Right atrium auricular region (tissue), 2 donors: ENCODE results near the gene PAX8. TPM values are rescaled to one million over a fixed set of nuclear protein-coding genes. Genes with fewer than 3 reads are reported as not detected.
A peak's percentile ranks its signal among the peaks of the same experiment; 100 is the strongest.

ENCODE experiments used
- DNase-seq: peaks from one replicate; pipeline ENCODE4 v3.0.0-alpha.2; 2019; ENCODE audit warnings: low spot score
- H3K27ac ChIP-seq, 2 donors: fragments of 200-600 bp; sonication (generic); 1 replicate in 1 of 2; 2 replicates in 1 of 2; pipeline ENCODE4 v1.5.1; 2016 to 2019
- H3K27me3 ChIP-seq, 2 donors: fragments of 200-600 bp; sonication (generic); one replicate each; pipeline versions ENCODE4 v1.5.1 to v1.6.0; 2017 to 2019
- H3K36me3 ChIP-seq: fragments of 200-600 bp; sonication (generic); one replicate; pipeline ENCODE4 v1.5.1; 2016
- H3K4me1 ChIP-seq, 2 donors: fragments of 200-600 bp; sonication (generic); one replicate each; pipeline versions ENCODE4 v1.5.1 to v1.6.0; 2017 to 2019
- H3K4me3 ChIP-seq, 2 donors: fragments of 200-600 bp; sonication (generic); 1 replicate in 1 of 2; 2 replicates in 1 of 2; pipeline ENCODE4 v1.5.1; 2017 to 2019; ENCODE audit warnings: mild to moderate bottlenecking in 1 of 2, moderate library complexity in 1 of 2
- H3K9me3 ChIP-seq, 2 donors: fragments of 200-600 bp; sonication (generic); one replicate each; pipeline ENCODE4 v1.5.1; 2019
- CTCF ChIP-seq, 2 donors: fragments of 200-600 bp; sonication (generic); IDR thresholded peaks; one replicate each; pipeline ENCODE4 v1.5.1; 2019; ENCODE audit warnings: antibody characterized with exemption in 2 of 2
- total RNA-seq, 2 donors: library from RNA; depleted of rRNA; stranded (reverse); fragments of >200 nt; gene quantifications; one replicate each; pipeline ENCODE4 v1.1.0, GENCODE V29; 2016

PAX8 gene
- total RNA-seq, 2 donors from 2014 or later = 0.37 to 1.2 TPM

- TF ChIP-seq CTCF (IDR thresholded peaks at IDR 0.05) = peak in 1 of 2 donors; percentile 34
- no peak for DNase-seq
These were observed 44.8 kb downstream of the PAX8 start for GRCh38 chr2:113233593-113234550.

GRCh38 chr2:113232740-113233139 is 46.0 kb downstream of the PAX8 start:
- no peak for TF ChIP-seq CTCF (IDR thresholded peaks at IDR 0.05)
- Histone ChIP-seq H3K9me3 (no peaks in the 10 kb centered on the region), H3K27me3 (no peaks in the 10 kb centered on the region), H3K4me1 (peaks cover 0 to 27% of the 10 kb centered on the region in 2 donors), H3K27ac (no peak overlapping the region), H3K36me3 (no peaks in the 10 kb centered on the region), H3K4me3 (no peak overlapping the region)
- no peak for DNase-seq

More at GRCh38 chr2:113233593-113234550, 44.8 kb downstream of the PAX8 start:
- H3K4me3 ChIP-seq = no peak overlapping the region
- H3K4me1 ChIP-seq = peaks cover 0 to 27% of the 10 kb centered on the region in 2 donors
- H3K27ac ChIP-seq = peak overlapping the region; percentile 14 to 51
- no peaks in the 10 kb centered on the region for H3K36me3 ChIP-seq
- no peaks in the 10 kb centered on the region for H3K27me3 ChIP-seq
- no peaks in the 10 kb centered on the region for H3K9me3 ChIP-seq

GRCh38 chr2:113232123-113232522 is 46.6 kb downstream of the PAX8 start:
- DNase-seq = no peak
- no peak for TF ChIP-seq CTCF (IDR thresholded peaks at IDR 0.05)
- no peak overlapping the region for H3K4me3 ChIP-seq

GRCh38 chr2:113231064-113231463 is 47.7 kb downstream of the PAX8 start:
- no peaks in the 10 kb centered on the region for H3K27me3 ChIP-seq
- no peaks in the 10 kb centered on the region for H3K36me3 ChIP-seq
- peaks cover 0 to 27% of the 10 kb centered on the region in 2 donors for H3K4me1 ChIP-seq
- peak overlapping the region in 1 of 2 donors; percentile 19 for H3K27ac ChIP-seq
- DNase-seq = no peak
- TF ChIP-seq CTCF (IDR thresholded peaks at IDR 0.05) = no peak
- H3K4me3 ChIP-seq = no peak overlapping the region
- no peaks in the 10 kb centered on the region for H3K9me3 ChIP-seq

More at GRCh38 chr2:113232123-113232522, 46.6 kb downstream of the PAX8 start:
- Histone ChIP-seq H3K36me3 (no peaks in the 10 kb centered on the region), H3K27ac (no peak overlapping the region), H3K9me3 (no peaks in the 10 kb centered on the region), H3K4me1 (peaks cover 0 to 27% of the 10 kb centered on the region in 2 donors), H3K27me3 (no peaks in the 10 kb centered on the region)

- Histone ChIP-seq H3K36me3 (no peaks in the 10 kb centered on the region), H3K4me3 (no peak overlapping the region), H3K9me3 (no peaks in the 10 kb centered on the region), H3K27me3 (no peaks in the 10 kb centered on the region), H3K4me1 (peaks cover 0 to 27% of the 10 kb centered on the region in 2 donors), H3K27ac (peak overlapping the region in 1 of 2 donors; percentile 19)
- no peak for TF ChIP-seq CTCF (IDR thresholded peaks at IDR 0.05)
- DNase-seq = no peak
These were observed 48.2 kb downstream of the PAX8 start for GRCh38 chr2:113230531-113230930.
